ENCODE measurements around the gene ZNRF3.

GRCh38 chr22:29088809-29089208 lies 205.4 kb downstream of the ZNRF3 start:
- TF ChIP-seq POLR2A (IDR thresholded peaks at IDR 0.05) = no peak
- no peak for TF ChIP-seq CTCF (IDR thresholded peaks at IDR 0.05)
- TF ChIP-seq POLR2AphosphoS5 (IDR thresholded peaks at IDR 0.05) = no peak
- TF ChIP-seq EP300 (IDR thresholded peaks at IDR 0.05) = no peak
